HG02588 (cell line): ENCODE results near the gene ITGA11.

Experiments
- ATAC-seq: cut with Tn5 transposase; IDR thresholded peaks from one replicate; pipeline ENCODE4 v1.9.1; 2021; ENCODE audit warnings: mild to moderate bottlenecking, moderate library complexity; ENCODE audit not compliant: unreplicated experiment

The ITGA11 gene

GRCh38 chr15:68249058-68249713 is 182.8 kb downstream of the ITGA11 start:
- no peak for ATAC-seq
